Peyer's patch (tissue), 4 donors: ENCODE measurements around the gene ARL4A.

Experiments
- POLR2A ChIP-seq, 2 donors: fragments of 450-650 bp; IDR thresholded peaks; one replicate each; pipeline ENCODE4 v1.5.1; 2017; ENCODE audit warnings: antibody characterized with exemption in 2 of 2, mild to moderate bottlenecking in 2 of 2, moderate library complexity in 2 of 2
- TF ChIP-seq, protein P1 (sequence below), 6 experiments: fragments of 450-650 bp in 4 of 6; fragments of 200-600 bp in 2 of 6; sonication (generic) in 1 of 6; IDR thresholded peaks; one replicate each; pipeline ENCODE4 v1.5.1; 2017 to 2019; ENCODE audit warnings: antibody characterized with exemption in 6 of 6, mild to moderate bottlenecking in 3 of 6, moderate library complexity in 1 of 6

GRCh38 chr7:12730523-12730922 lies 43.1 kb downstream of the ARL4A start:
- TF ChIP-seq, protein P1, sequence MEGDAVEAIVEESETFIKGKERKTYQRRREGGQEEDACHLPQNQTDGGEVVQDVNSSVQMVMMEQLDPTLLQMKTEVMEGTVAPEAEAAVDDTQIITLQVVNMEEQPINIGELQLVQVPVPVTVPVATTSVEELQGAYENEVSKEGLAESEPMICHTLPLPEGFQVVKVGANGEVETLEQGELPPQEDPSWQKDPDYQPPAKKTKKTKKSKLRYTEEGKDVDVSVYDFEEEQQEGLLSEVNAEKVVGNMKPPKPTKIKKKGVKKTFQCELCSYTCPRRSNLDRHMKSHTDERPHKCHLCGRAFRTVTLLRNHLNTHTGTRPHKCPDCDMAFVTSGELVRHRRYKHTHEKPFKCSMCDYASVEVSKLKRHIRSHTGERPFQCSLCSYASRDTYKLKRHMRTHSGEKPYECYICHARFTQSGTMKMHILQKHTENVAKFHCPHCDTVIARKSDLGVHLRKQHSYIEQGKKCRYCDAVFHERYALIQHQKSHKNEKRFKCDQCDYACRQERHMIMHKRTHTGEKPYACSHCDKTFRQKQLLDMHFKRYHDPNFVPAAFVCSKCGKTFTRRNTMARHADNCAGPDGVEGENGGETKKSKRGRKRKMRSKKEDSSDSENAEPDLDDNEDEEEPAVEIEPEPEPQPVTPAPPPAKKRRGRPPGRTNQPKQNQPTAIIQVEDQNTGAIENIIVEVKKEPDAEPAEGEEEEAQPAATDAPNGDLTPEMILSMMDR (IDR thresholded peaks at IDR 0.05), result no peak
- TF ChIP-seq POLR2A (IDR thresholded peaks at IDR 0.05), result no peak
